ENCODE results near the gene CEBPZOS. TPM values are rescaled to one million over a fixed set of nuclear protein-coding genes. Genes with fewer than 3 reads are reported as not detected.

Gene CEBPZOS
- polyA plus RNA-seq, 1 experiment = 50.5 TPM

- TF ChIP-seq, protein P1, sequence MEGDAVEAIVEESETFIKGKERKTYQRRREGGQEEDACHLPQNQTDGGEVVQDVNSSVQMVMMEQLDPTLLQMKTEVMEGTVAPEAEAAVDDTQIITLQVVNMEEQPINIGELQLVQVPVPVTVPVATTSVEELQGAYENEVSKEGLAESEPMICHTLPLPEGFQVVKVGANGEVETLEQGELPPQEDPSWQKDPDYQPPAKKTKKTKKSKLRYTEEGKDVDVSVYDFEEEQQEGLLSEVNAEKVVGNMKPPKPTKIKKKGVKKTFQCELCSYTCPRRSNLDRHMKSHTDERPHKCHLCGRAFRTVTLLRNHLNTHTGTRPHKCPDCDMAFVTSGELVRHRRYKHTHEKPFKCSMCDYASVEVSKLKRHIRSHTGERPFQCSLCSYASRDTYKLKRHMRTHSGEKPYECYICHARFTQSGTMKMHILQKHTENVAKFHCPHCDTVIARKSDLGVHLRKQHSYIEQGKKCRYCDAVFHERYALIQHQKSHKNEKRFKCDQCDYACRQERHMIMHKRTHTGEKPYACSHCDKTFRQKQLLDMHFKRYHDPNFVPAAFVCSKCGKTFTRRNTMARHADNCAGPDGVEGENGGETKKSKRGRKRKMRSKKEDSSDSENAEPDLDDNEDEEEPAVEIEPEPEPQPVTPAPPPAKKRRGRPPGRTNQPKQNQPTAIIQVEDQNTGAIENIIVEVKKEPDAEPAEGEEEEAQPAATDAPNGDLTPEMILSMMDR (IDR thresholded peaks at IDR 0.05; ENCODE audit: low read depth, low read length) = no peak
- no peak for DNase-seq (ENCODE audit: low read depth, low spot score)
- Histone ChIP-seq H3K27me3 (ENCODE audit: control insufficient read depth, insufficient read depth, low read length) (no peaks in the 10 kb centered on the region), H3K4me3 (ENCODE audit: low read depth, low read length) (no peak overlapping the region), H3K9me3 (ENCODE audit: control insufficient read depth, insufficient read depth, low read length) (no peaks in the 10 kb centered on the region), H3K27ac (ENCODE audit: low read depth, low read length) (no peak overlapping the region)
- ChIA-PET POLR2A (interaction anchor here (0.7 kb wide), 1 partner anchor 1357 kb away, joined by 3 read pairs; no protein-coding TSS in a partner anchor), CTCF (interaction anchor here (0.6 to 1.3 kb wide), 4 partner anchors 9 to 35 kb away, joined by 3 to 6 read pairs (median 3); no protein-coding TSS in a partner anchor)
Observed at GRCh38 chr2:37180006-37180639, 16.2 kb upstream of the CEBPZOS start.

- DNase-seq (ENCODE audit: low read depth, low spot score) = no peak
- H3K4me3 ChIP-seq (ENCODE audit: low read depth, low read length) = no peak overlapping the region
- ChIA-PET CTCF (interaction anchor here (0.6 to 1.5 kb wide), 4 partner anchors 10 to 697 kb away, joined by 3 to 6 read pairs (median 3); no protein-coding TSS in a partner anchor), POLR2A (interaction anchor here (0.7 to 1.4 kb wide), 2 partner anchors 24 to 1357 kb away, joined by 3 to 6 read pairs; partner anchors contain the start of gene EIF2AK2)
- no peaks in the 10 kb centered on the region for H3K27me3 ChIP-seq (ENCODE audit: control insufficient read depth, insufficient read depth, low read length)
- H3K9me3 ChIP-seq (ENCODE audit: control insufficient read depth, insufficient read depth, low read length) = no peaks in the 10 kb centered on the region
- TF ChIP-seq, protein P1 (IDR thresholded peaks at IDR 0.05; ENCODE audit: low read depth, low read length) = no peak
- H3K27ac ChIP-seq (ENCODE audit: low read depth, low read length) = no peak overlapping the region
Observed at GRCh38 chr2:37180640-37181039, 15.7 kb upstream of the CEBPZOS start.

- ChIA-PET CTCF (interaction anchor here (0.7 to 3.8 kb wide), 3 partner anchors 14 to 695 kb away, joined by 3 to 16 read pairs (median 7); no protein-coding TSS in a partner anchor), POLR2A (interaction anchor here (1.4 kb wide), 1 partner anchor 25 kb away, joined by 6 read pairs; the partner anchor contains the start of gene EIF2AK2)
- DNase-seq (ENCODE audit: low read depth, low spot score) = no peak
- TF ChIP-seq, protein P1 (IDR thresholded peaks at IDR 0.05; ENCODE audit: low read depth, low read length) = no peak
- H3K9me3 ChIP-seq (ENCODE audit: control insufficient read depth, insufficient read depth, low read length) = no peaks in the 10 kb centered on the region
- no peaks in the 10 kb centered on the region for H3K27me3 ChIP-seq (ENCODE audit: control insufficient read depth, insufficient read depth, low read length)
- no peak overlapping the region for H3K27ac ChIP-seq (ENCODE audit: low read depth, low read length)
- no peak overlapping the region for H3K4me3 ChIP-seq (ENCODE audit: low read depth, low read length)
Observed at GRCh38 chr2:37181726-37182684, 14.3 kb upstream of the CEBPZOS start.

DNA sequence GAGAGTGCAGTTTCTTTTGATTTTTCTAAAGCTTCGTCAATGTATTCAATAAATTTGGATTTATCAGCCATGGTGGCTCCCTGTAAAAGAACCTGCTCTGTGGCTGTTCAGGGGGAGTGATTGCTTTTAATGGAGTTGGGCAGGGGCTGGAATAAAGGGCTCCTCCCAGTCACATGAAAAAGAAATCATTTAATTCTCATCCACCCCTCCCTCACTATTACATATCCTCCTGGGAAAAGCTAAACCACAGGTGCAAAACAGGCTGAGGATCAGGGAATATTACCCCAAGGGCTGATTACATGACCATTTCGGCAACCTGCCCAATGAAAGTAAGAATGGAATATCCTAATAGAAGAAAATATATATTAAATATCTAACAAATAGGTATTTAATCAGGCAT is 7.7 kb upstream of the CEBPZOS start, which contains the start of gene SULT6B1:
SULT6B1 (minus strand) TSS at position 101 of the 400 bp plus-strand sequence; CDS start at position 71, 30 bp downstream.
- POLR2A ChIA-PET = no interaction called here
- H3K4me3 ChIP-seq (ENCODE audit: low read depth, low read length) = no peak within 1 kb of the TSS
- H3K27ac ChIP-seq (ENCODE audit: low read depth, low read length) = no peak within 1 kb of the TSS
- no peaks in the 10 kb centered on the region for H3K9me3 ChIP-seq (ENCODE audit: control insufficient read depth, insufficient read depth, low read length)
- CTCF ChIA-PET = interaction anchor here (2.4 kb wide), 1 partner anchor 20 kb away, joined by 12 read pairs; no protein-coding TSS in a partner anchor
- TF ChIP-seq, protein P1 (IDR thresholded peaks at IDR 0.05; ENCODE audit: low read depth, low read length) = no peak
- no peak for DNase-seq (ENCODE audit: low read depth, low spot score)
- no peaks in the 10 kb centered on the region for H3K27me3 ChIP-seq (ENCODE audit: control insufficient read depth, insufficient read depth, low read length)
